H1 (cell line): ENCODE results near the gene PPIL4. TPM values are rescaled to one million over a fixed set of nuclear protein-coding genes. Genes with fewer than 3 reads are reported as not detected.
A peak's percentile ranks its signal among the peaks of the same experiment; 100 is the strongest.

Source experiments
- CEBPB ChIP-seq: IDR thresholded peaks from 2 replicates; pipeline ENCODE4 v1.6.1; 2012; ENCODE audit warnings: low read depth, low read length
- CREB1 ChIP-seq: IDR thresholded peaks from 2 replicates; pipeline ENCODE4 v1.6.1; 2012; ENCODE audit warnings: inconsistent platforms
- EGR1 ChIP-seq: IDR thresholded peaks from 2 replicates; pipeline ENCODE4 v1.6.1; 2011; ENCODE audit warnings: low read depth, low read length, borderline replicate concordance
- GABPA ChIP-seq: IDR thresholded peaks from 2 replicates; pipeline ENCODE4 v1.6.1; 2011; ENCODE audit warnings: mild to moderate bottlenecking, low read length, moderate library complexity, borderline replicate concordance; ENCODE audit not compliant: insufficient read depth
- RXRA ChIP-seq: IDR thresholded peaks from 2 replicates; pipeline ENCODE4 v1.6.1; 2011; ENCODE audit warnings: low read depth, mild to moderate bottlenecking, low read length, moderate library complexity; ENCODE audit not compliant: insufficient read depth
- SAP30 ChIP-seq: fragments of 300-600 bp; sonication (generic); IDR thresholded peaks from 2 replicates; pipeline ENCODE4 v1.7.1; 2012; ENCODE audit warnings: low read length, moderate library complexity, mild to moderate bottlenecking, inconsistent platforms; ENCODE audit not compliant: insufficient read depth, insufficient replicate concordance
- SP1 ChIP-seq: IDR thresholded peaks from 2 replicates; pipeline ENCODE4 v1.6.1; 2011; ENCODE audit warnings: low read depth, low read length
- polyA plus RNA-seq, 7 experiments: library from polyadenylated mRNA; depleted of rRNA in 3 of 7; stranded (reverse) in 5 of 7; unstranded in 2 of 7; fragments of >200 nt in 5 of 7; fragments of 200-250 nt in 2 of 7; gene quantifications; 1 replicate in 5 of 7; 2 replicates in 1 of 7; 4 replicates in 1 of 7; pipeline versions ENCODE4 v1.2.1 to v1.2.3, GENCODE V29; 2011 to 2013; ENCODE audit warnings: missing spikeins in 2 of 7, mixed read lengths in 2 of 7
- total RNA-seq: library from RNA; stranded (reverse); fragmentation: NEBNext Ultra II Directional; extraction: Animal tissue kit (Norgen Biotek cat#: 25700); gene quantifications from 2 replicates; pipeline ENCODE4 v1.2.1, GENCODE V29; 2021
- TF ChIP-seq, protein P1 (sequence below): fragments of 300-600 bp; sonication (generic); IDR thresholded peaks from 2 replicates; pipeline ENCODE4 v1.7.1; 2012; ENCODE audit warnings: low read length, moderate library complexity, mild to moderate bottlenecking, inconsistent platforms; ENCODE audit not compliant: insufficient replicate concordance
- TF ChIP-seq, protein P2 (sequence below): IDR thresholded peaks from 2 replicates; pipeline ENCODE4 v1.6.1; 2012; ENCODE audit warnings: low read length, inconsistent platforms

Gene PPIL4
- total and polyA plus RNA-seq, 2 of the 8 experiments (the other 6 are each of a cell fraction or from before 2014, with no cell fraction given) = 2.0 to 33.2 TPM

DNA sequence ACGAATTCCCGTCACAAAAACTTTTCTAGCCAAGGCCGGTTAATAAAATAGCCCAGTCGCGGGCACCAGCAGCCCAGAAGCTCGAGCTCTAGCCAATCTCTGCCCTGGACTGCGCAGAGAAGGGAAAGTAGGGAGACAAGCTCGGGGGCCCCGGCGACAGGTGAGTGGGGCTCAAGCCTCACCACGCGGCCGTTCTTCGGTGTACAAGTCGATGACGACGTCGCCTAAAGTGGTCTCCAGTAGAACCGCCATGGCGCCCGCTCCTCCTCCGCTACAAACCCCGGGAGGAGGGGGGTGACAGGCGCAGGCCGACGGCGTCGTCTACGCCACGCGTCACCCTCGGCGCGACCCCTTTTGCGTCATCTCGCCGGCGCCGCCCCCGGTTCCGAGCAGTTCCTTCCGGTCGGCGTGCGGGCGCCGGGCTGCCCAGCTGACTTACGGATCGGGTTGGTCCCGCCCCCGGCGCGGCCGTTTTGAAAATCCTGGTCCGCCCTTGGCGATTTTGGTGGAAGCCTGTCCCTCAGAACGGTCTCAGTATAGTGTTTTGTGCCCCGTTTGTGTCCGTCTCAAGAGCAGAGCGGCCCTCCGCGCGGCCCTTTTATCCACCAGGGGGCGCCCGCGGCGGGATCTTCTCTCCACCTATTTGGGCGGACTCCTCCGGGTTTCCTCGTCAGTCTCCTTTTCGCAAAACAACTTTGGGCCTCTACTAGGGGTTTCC is at the start of gene PPIL4 (continued):
- TF ChIP-seq, protein P1, sequence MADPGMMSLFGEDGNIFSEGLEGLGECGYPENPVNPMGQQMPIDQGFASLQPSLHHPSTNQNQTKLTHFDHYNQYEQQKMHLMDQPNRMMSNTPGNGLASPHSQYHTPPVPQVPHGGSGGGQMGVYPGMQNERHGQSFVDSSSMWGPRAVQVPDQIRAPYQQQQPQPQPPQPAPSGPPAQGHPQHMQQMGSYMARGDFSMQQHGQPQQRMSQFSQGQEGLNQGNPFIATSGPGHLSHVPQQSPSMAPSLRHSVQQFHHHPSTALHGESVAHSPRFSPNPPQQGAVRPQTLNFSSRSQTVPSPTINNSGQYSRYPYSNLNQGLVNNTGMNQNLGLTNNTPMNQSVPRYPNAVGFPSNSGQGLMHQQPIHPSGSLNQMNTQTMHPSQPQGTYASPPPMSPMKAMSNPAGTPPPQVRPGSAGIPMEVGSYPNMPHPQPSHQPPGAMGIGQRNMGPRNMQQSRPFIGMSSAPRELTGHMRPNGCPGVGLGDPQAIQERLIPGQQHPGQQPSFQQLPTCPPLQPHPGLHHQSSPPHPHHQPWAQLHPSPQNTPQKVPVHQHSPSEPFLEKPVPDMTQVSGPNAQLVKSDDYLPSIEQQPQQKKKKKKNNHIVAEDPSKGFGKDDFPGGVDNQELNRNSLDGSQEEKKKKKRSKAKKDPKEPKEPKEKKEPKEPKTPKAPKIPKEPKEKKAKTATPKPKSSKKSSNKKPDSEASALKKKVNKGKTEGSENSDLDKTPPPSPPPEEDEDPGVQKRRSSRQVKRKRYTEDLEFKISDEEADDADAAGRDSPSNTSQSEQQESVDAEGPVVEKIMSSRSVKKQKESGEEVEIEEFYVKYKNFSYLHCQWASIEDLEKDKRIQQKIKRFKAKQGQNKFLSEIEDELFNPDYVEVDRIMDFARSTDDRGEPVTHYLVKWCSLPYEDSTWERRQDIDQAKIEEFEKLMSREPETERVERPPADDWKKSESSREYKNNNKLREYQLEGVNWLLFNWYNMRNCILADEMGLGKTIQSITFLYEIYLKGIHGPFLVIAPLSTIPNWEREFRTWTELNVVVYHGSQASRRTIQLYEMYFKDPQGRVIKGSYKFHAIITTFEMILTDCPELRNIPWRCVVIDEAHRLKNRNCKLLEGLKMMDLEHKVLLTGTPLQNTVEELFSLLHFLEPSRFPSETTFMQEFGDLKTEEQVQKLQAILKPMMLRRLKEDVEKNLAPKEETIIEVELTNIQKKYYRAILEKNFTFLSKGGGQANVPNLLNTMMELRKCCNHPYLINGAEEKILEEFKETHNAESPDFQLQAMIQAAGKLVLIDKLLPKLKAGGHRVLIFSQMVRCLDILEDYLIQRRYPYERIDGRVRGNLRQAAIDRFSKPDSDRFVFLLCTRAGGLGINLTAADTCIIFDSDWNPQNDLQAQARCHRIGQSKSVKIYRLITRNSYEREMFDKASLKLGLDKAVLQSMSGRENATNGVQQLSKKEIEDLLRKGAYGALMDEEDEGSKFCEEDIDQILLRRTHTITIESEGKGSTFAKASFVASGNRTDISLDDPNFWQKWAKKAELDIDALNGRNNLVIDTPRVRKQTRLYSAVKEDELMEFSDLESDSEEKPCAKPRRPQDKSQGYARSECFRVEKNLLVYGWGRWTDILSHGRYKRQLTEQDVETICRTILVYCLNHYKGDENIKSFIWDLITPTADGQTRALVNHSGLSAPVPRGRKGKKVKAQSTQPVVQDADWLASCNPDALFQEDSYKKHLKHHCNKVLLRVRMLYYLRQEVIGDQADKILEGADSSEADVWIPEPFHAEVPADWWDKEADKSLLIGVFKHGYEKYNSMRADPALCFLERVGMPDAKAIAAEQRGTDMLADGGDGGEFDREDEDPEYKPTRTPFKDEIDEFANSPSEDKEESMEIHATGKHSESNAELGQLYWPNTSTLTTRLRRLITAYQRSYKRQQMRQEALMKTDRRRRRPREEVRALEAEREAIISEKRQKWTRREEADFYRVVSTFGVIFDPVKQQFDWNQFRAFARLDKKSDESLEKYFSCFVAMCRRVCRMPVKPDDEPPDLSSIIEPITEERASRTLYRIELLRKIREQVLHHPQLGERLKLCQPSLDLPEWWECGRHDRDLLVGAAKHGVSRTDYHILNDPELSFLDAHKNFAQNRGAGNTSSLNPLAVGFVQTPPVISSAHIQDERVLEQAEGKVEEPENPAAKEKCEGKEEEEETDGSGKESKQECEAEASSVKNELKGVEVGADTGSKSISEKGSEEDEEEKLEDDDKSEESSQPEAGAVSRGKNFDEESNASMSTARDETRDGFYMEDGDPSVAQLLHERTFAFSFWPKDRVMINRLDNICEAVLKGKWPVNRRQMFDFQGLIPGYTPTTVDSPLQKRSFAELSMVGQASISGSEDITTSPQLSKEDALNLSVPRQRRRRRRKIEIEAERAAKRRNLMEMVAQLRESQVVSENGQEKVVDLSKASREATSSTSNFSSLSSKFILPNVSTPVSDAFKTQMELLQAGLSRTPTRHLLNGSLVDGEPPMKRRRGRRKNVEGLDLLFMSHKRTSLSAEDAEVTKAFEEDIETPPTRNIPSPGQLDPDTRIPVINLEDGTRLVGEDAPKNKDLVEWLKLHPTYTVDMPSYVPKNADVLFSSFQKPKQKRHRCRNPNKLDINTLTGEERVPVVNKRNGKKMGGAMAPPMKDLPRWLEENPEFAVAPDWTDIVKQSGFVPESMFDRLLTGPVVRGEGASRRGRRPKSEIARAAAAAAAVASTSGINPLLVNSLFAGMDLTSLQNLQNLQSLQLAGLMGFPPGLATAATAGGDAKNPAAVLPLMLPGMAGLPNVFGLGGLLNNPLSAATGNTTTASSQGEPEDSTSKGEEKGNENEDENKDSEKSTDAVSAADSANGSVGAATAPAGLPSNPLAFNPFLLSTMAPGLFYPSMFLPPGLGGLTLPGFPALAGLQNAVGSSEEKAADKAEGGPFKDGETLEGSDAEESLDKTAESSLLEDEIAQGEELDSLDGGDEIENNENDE = no peak
- TF ChIP-seq SP1 (peak; percentile 61), CREB1 (peak; percentile 100), EGR1 (peak; percentile 31; the same call in 1 of the 2 replicates), RXRA (no peak), SAP30 (no peak), CEBPB (no peak), GABPA (peak; percentile 42; the same call in 1 of the 2 replicates)
- TF ChIP-seq, protein P2, sequence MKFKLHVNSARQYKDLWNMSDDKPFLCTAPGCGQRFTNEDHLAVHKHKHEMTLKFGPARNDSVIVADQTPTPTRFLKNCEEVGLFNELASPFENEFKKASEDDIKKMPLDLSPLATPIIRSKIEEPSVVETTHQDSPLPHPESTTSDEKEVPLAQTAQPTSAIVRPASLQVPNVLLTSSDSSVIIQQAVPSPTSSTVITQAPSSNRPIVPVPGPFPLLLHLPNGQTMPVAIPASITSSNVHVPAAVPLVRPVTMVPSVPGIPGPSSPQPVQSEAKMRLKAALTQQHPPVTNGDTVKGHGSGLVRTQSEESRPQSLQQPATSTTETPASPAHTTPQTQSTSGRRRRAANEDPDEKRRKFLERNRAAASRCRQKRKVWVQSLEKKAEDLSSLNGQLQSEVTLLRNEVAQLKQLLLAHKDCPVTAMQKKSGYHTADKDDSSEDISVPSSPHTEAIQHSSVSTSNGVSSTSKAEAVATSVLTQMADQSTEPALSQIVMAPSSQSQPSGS = no peak
